MCF 10A (cell line): Measurements from ENCODE around the gene ZNF428. TPM values are rescaled to one million over a fixed set of nuclear protein-coding genes. Genes with fewer than 3 reads are reported as not detected.

Experiments
- BruUV-seq: library from RNA; stranded (reverse); fragments of 400-500 nt; replicated peaks from 2 replicates; lab custom pipeline; 2021; lab: Mats Ljungman, UMichigan
- CTCF ChIA-PET: fragments of 300-600 bp; sonication (Branson Sonifier 250); formaldehyde crosslinking; extraction: SDS; loops from one replicate; lab custom pipeline; 2021; ENCODE audit warnings: antibody characterized with exemption, inconsistent platforms; lab: Yijun Ruan, JAX
- POLR2A ChIA-PET: fragments of 300-600, 350-650 bp; sonication (Branson Sonifier 250); formaldehyde crosslinking; extraction: SDS; loops from one replicate; lab custom pipeline; 2020; ENCODE audit warnings: antibody characterized with exemption, inconsistent platforms; lab: Yijun Ruan, JAX
- DNase-seq: peaks from one replicate; pipeline ENCODE4 v3.0.0-alpha.2; 2018; ENCODE audit not compliant: unreplicated experiment
- H3K27ac Mint-ChIP-seq: one replicate; pipeline ENCODE4 v1.8.0; 2022; ENCODE audit warnings: mild to moderate bottlenecking, low read depth, mixed read lengths; ENCODE audit not compliant: unreplicated experiment
- H3K27me3 Mint-ChIP-seq: one replicate; pipeline ENCODE4 v1.8.0; 2022; ENCODE audit warnings: mixed read lengths; ENCODE audit not compliant: insufficient read depth, unreplicated experiment
- H3K36me3 Mint-ChIP-seq: one replicate; pipeline ENCODE4 v1.8.0; 2022; ENCODE audit warnings: mild to moderate bottlenecking, moderate library complexity, mixed read lengths; ENCODE audit not compliant: insufficient read depth, unreplicated experiment
- H3K4me1 Mint-ChIP-seq: one replicate; pipeline ENCODE4 v1.8.0; 2022; ENCODE audit warnings: mixed read lengths; ENCODE audit not compliant: insufficient read depth, unreplicated experiment
- H3K4me3 Mint-ChIP-seq: one replicate; pipeline ENCODE4 v1.8.0; 2022; ENCODE audit warnings: mild to moderate bottlenecking, moderate library complexity, mixed read lengths; ENCODE audit not compliant: unreplicated experiment
- H3K9me3 Mint-ChIP-seq: one replicate; pipeline ENCODE4 v1.8.0; 2022; ENCODE audit warnings: mixed read lengths; ENCODE audit not compliant: unreplicated experiment
- intact Hi-C: fragments of 100-400 bp; cut with micrococcal nuclease; formaldehyde crosslinking; loops from 2 replicates; pipeline ENCODE4 v1.14.1; 2022
- total RNA-seq: library from RNA; stranded (reverse); gene quantifications from 2 replicates; pipeline ENCODE4 v1.2.3, GENCODE V29; 2022
- TF ChIP-seq, protein P1 (sequence below): fragments of 200-600 bp; IDR thresholded peaks from one replicate; pipeline ENCODE4 v1.8.0; 2022; ENCODE audit warnings: antibody characterized with exemption, mild to moderate bottlenecking; ENCODE audit not compliant: unreplicated experiment

The ZNF428 gene
- total RNA-seq, 1 experiment from 2014 or later: 23.3 TPM

DNA sequence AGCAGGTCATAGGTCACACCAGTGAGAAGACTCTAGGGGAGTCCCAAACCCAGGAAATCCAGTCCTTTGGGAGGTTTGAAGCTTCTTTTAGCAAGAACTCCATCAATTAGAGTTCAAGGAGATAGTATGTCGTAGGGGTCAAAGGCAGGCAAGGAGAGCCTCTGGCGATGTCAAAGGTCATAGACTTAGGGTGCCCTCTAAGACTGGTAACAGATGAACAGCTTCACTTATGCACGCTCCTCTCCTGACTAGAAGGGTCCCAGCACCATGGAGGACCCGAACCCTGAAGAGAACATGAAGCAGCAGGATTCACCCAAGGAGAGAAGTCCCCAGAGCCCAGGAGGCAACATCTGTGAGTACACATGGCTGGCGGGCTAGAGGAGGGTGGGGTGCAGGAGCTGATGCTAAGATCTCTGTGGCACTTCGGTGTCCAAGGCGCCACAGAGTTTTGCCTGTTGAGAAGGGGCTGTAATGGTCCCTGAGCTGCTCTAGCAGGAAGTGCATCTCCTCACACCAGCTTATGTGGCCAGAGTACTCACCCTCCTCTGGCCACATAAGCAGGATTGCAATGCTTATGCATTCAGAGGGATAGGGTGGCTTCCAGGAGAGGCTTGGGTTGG, 22.5 kb downstream of the ZNF428 start:
- peak overlapping the region; percentile 99 for H3K4me3 Mint-ChIP-seq
- peaks cover 41% of the 10 kb centered on the region for H3K36me3 Mint-ChIP-seq
- ChIA-PET POLR2A (interaction anchor here (0.6 to 5.4 kb wide), 21 partner anchors 9 to 1148 kb away, joined by 3 to 75 read pairs (median 6); partner anchors contain the start of genes ETHE1, PINLYP, PLAUR and SMG9), CTCF (interaction anchor here (0.6 to 1.2 kb wide), 9 partner anchors 9 to 449 kb away, joined by 3 to 7 read pairs (median 3); no protein-coding TSS in a partner anchor)
- peak overlapping the region; percentile 99 for H3K27ac Mint-ChIP-seq
- TF ChIP-seq, protein P1, sequence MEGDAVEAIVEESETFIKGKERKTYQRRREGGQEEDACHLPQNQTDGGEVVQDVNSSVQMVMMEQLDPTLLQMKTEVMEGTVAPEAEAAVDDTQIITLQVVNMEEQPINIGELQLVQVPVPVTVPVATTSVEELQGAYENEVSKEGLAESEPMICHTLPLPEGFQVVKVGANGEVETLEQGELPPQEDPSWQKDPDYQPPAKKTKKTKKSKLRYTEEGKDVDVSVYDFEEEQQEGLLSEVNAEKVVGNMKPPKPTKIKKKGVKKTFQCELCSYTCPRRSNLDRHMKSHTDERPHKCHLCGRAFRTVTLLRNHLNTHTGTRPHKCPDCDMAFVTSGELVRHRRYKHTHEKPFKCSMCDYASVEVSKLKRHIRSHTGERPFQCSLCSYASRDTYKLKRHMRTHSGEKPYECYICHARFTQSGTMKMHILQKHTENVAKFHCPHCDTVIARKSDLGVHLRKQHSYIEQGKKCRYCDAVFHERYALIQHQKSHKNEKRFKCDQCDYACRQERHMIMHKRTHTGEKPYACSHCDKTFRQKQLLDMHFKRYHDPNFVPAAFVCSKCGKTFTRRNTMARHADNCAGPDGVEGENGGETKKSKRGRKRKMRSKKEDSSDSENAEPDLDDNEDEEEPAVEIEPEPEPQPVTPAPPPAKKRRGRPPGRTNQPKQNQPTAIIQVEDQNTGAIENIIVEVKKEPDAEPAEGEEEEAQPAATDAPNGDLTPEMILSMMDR: no peak
- no peaks in the 10 kb centered on the region for H3K9me3 Mint-ChIP-seq
- peaks cover 24% of the 10 kb centered on the region for H3K4me1 Mint-ChIP-seq
- BruUV-seq: TSS peak; percentile 34
- intact Hi-C loops: loop anchor here (1.0 to 5.0 kb wide), 4 partner anchors 22 to 185 kb away; partner anchors contain the start of genes KCNN4, PINLYP, XRCC1 and ZNF575
- no peak for DNase-seq
- H3K27me3 Mint-ChIP-seq: no peaks in the 10 kb centered on the region

DNA sequence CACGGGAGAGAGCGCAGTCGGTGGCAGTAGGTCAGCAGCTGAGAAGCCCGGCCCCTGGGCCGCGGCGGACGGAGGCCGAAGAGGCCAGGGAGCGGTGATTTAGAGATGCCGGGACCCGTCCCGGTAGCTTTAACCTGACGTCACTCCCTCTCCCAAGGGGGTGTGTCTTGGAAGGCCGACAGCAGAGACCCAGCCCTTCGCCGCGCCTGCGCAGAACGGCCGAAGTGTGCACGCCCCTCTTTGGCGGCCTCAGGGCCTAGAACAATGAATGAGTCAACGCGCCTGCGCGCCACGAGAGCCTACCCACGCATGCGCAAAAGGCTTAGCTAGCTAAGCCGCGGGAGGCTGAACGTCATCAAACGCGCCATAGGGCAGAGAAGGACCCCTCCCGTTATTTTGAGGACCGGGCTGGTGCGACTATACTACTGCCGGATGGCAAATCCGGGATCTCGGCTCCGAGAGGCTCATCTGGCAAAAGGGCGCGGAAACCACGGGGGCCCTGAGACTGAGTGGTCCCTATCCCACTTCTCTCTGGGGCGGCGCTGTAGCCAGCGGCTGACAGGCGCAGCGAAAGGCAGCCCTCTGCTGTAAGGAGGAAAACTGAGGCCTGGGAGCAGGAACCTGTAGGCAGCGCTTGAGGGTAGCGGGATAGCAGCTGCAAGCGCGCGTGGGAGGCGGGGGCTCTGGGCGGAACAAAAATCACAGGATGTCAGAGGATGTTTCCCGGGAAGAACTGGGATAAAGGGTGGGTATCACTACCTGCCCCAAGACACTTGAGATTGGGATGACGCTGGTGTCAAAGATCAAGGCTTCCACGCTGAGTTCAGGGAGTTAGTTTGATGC, 23.2 kb downstream of the ZNF428 start, which contains the start of the genes IRGQ and ZNF576:
Gene IRGQ (minus strand): TSS at position 136 of the 843 bp plus-strand sequence. CDS start 796 bp downstream, outside the sequence.
Gene ZNF576 (plus strand): TSS at position 597 of the 843 bp plus-strand sequence. CDS start 514 bp downstream, outside the sequence.
- ChIA-PET CTCF (interaction anchor here (0.6 to 2.1 kb wide), 8 partner anchors 41 to 449 kb away, joined by 3 to 13 read pairs (median 4); no protein-coding TSS in a partner anchor), POLR2A (interaction anchor here (0.6 to 5.4 kb wide), 32 partner anchors 8 to 1149 kb away, joined by 3 to 75 read pairs (median 4); partner anchors contain the start of genes ETHE1, PINLYP, PLAUR and SMG9)
- intact Hi-C loops: loop anchor here (1.0 to 5.0 kb wide), 5 partner anchors 21 to 186 kb away; partner anchors contain the start of genes KCNN4, PINLYP, XRCC1 and ZNF575
- BruUV-seq: no TSS peak
- Mint-ChIP-seq H3K4me1 (peaks cover 24% of the 10 kb centered on the region), H3K27me3 (no peaks in the 10 kb centered on the region), H3K4me3 (peak within 1 kb of the TSS; percentile 99), H3K36me3 (peaks cover 41% of the 10 kb centered on the region), H3K9me3 (no peaks in the 10 kb centered on the region), H3K27ac (peak within 1 kb of the TSS; percentile 99)
- TF ChIP-seq, protein P1: no peak
- DNase-seq: peak; percentile 100

DNA sequence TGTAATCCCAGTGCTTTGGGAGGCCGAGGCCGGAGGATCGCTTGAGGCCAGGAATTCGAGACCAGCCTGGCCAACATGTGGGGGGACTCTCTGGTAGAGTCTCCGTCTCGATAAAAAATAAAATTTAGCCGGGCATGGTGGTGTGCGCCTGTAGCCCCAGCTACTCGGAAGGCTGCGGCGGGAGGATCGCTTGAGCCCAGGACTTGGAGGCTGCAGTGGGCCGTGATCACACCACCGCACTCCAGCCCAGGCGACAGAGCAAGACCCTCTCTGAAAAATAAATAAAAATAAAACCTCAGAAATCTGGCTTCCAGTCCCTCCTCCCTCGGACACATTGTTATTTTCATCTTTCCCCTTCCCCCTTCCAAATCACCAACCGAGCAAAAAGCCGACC, 23.8 kb downstream of the ZNF428 start:
- H3K4me3 Mint-ChIP-seq: peak overlapping the region; percentile 99
- BruUV-seq: TSS peak; percentile 89
- H3K27ac Mint-ChIP-seq: peak overlapping the region; percentile 99
- intact Hi-C loops: loop anchor here (2.0 to 5.0 kb wide), 2 partner anchors 149 to 187 kb away; partner anchors contain the start of gene KCNN4
- H3K36me3 Mint-ChIP-seq: peaks cover 46% of the 10 kb centered on the region
- no peaks in the 10 kb centered on the region for H3K9me3 Mint-ChIP-seq
- TF ChIP-seq, protein P1: no peak
- no peak for DNase-seq
- H3K4me1 Mint-ChIP-seq: peaks cover 24% of the 10 kb centered on the region
- POLR2A ChIA-PET: interaction anchor here (0.7 to 5.4 kb wide), 29 partner anchors 11 to 190 kb away, joined by 3 to 75 read pairs (median 5); partner anchors contain the start of genes ETHE1, PINLYP, PLAUR and XRCC1
- CTCF ChIA-PET: interaction anchor here (0.6 to 2.1 kb wide), 7 partner anchors 21 to 167 kb away, joined by 3 to 13 read pairs (median 5); partner anchors contain the start of genes PINLYP and XRCC1
- no peaks in the 10 kb centered on the region for H3K27me3 Mint-ChIP-seq
